Fibroblast of lung (primary cell): Measurements from ENCODE around the gene SLC22A23. TPM values are rescaled to one million over a fixed set of nuclear protein-coding genes. Genes with fewer than 3 reads are reported as not detected.

Source experiments
- DNase-seq, 2 donors: peaks; one replicate each; pipeline versions ENCODE4 v3.0.0 to v3.0.0-alpha.2; 2010; ENCODE audit warnings: low read depth in 2 of 2
- H2AFZ ChIP-seq: 2 replicates; pipeline ENCODE4 v1.5.1; 2012; ENCODE audit warnings: low read length, control low read depth, inconsistent platforms
- H3K27ac ChIP-seq: 2 replicates; pipeline ENCODE4 v1.5.1; 2011; ENCODE audit warnings: low read length, control low read depth; ENCODE audit not compliant: insufficient read depth
- H3K27me3 ChIP-seq: 2 replicates; pipeline ENCODE4 v1.5.1; 2011; ENCODE audit warnings: mild to moderate bottlenecking, low read length; ENCODE audit not compliant: control insufficient read depth, insufficient read depth
- H3K36me3 ChIP-seq: 2 replicates; pipeline ENCODE4 v1.5.1; 2011; ENCODE audit warnings: low read length; ENCODE audit not compliant: control insufficient read depth, insufficient read depth
- H3K4me1 ChIP-seq: 2 replicates; pipeline ENCODE4 v1.5.1; 2011; ENCODE audit warnings: low read length; ENCODE audit not compliant: control insufficient read depth, insufficient read depth; ENCODE audit errors: extremely low read depth
- H3K4me2 ChIP-seq: 2 replicates; pipeline ENCODE4 v1.5.1; 2011; ENCODE audit warnings: low read length, control low read depth; ENCODE audit not compliant: insufficient read depth; ENCODE audit errors: extremely low read depth
- H3K4me3 ChIP-seq, 4 experiments: fragments of 200-600 bp in 1 of 4; sonication (generic) in 1 of 4; replicated peaks in 1 of 4; 2 replicates each; pipeline ENCODE4 v1.5.1; 2011 to 2016; ENCODE audit warnings: low read length in 4 of 4, low read depth in 3 of 4, mild to moderate bottlenecking in 3 of 4, control low read depth in 2 of 4, inconsistent platforms in 1 of 4, mixed read lengths in 1 of 4; ENCODE audit not compliant: insufficient read depth in 1 of 4; ENCODE audit errors: control extremely low read depth in 1 of 4
- H3K79me2 ChIP-seq: 2 replicates; pipeline ENCODE4 v1.5.1; 2012; ENCODE audit warnings: mild to moderate bottlenecking, low read length, inconsistent platforms; ENCODE audit not compliant: control insufficient read depth, insufficient read depth
- H3K9ac ChIP-seq: 2 replicates; pipeline ENCODE4 v1.5.1; 2011; ENCODE audit warnings: mild to moderate bottlenecking, low read length, control low read depth; ENCODE audit not compliant: insufficient read depth
- H3K9me3 ChIP-seq: 2 replicates; pipeline ENCODE4 v1.5.1; 2012; ENCODE audit warnings: low read depth, low read length; ENCODE audit not compliant: control insufficient read depth, insufficient read depth
- H4K20me1 ChIP-seq: 2 replicates; pipeline ENCODE4 v1.5.1; 2011; ENCODE audit warnings: low read length; ENCODE audit not compliant: control insufficient read depth, insufficient read depth; ENCODE audit errors: extremely low read depth
- CTCF ChIP-seq, 2 donors: IDR thresholded peaks in 1 of 2; conservative IDR thresholded peaks in 1 of 2; 1 replicate in 1 of 2; 2 replicates in 1 of 2; pipeline ENCODE4 v1.5.1; 2011 to 2012; ENCODE audit warnings: low read length in 2 of 2, control low read depth in 1 of 2, inconsistent platforms in 1 of 2, low read depth in 1 of 2, mild to moderate bottlenecking in 1 of 2
- EZH2 ChIP-seq: IDR thresholded peaks from 2 replicates; pipeline ENCODE4 v1.5.1; 2012; ENCODE audit warnings: low read length, control low read depth, mild to moderate bottlenecking; ENCODE audit errors: missing control alignments
- polyA plus RNA-seq, 2 donors: library from polyadenylated mRNA; depleted of rRNA in 1 of 2; stranded (reverse) in 1 of 2; unstranded in 1 of 2; fragments of >200 nt; gene quantifications; 2 replicates each; pipeline ENCODE4 v1.2.1, GENCODE V29; 2011 to 2012; ENCODE audit warnings: missing spikeins in 1 of 2
- total RNA-seq: library from RNA; depleted of rRNA; stranded (reverse); fragments of >200 nt; gene quantifications from 2 replicates; pipeline ENCODE4 v1.2.1, GENCODE V29; 2014

The SLC22A23 gene
- total and polyA plus RNA-seq, 2 donors (not counting 1 experiment from before 2014, with no cell fraction given): 0.37 to 3.0 TPM

DNA sequence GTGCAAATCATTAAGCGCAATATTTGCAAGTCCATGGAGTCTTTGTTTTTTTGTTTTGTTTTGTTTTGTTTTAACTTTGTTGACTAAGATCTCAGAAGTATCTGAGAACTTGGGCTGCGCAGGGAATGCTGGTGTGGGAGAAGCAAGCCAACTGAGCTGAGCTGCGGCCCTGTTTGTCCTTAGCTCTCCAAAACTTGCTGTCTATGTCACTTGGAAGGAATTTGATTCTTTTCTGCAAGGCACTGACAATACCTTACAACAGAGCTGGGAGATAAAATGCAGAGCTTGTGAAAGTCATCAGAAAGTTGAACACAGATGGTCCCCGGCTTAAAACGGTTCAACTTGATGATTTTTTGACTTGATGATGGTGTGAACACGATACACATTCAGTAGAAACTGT, 5.4 kb downstream of the SLC22A23 start:
- Histone ChIP-seq H3K4me3 (no peak overlapping the region), H3K36me3 (no peaks in the 10 kb centered on the region), H3K4me1 (peaks cover 3% of the 10 kb centered on the region), H4K20me1 (no peaks in the 10 kb centered on the region), H3K9me3 (no peaks in the 10 kb centered on the region), H3K27me3 (peaks cover 16% of the 10 kb centered on the region), H2AFZ (no peak overlapping the region), H3K79me2 (no peaks in the 10 kb centered on the region), H3K27ac (no peak overlapping the region), H3K4me2 (no peak overlapping the region), H3K9ac (no peak overlapping the region)
- TF ChIP-seq EZH2 (no peak), CTCF (conservative IDR thresholded peaks at IDR 0.05 in 1 of 2, IDR thresholded peaks at IDR 0.05 in 1 of 2; ENCODE audit: low read depth in 1 of 2, low read length in 2 of 2) (no peak)
- DNase-seq: no peak

DNA sequence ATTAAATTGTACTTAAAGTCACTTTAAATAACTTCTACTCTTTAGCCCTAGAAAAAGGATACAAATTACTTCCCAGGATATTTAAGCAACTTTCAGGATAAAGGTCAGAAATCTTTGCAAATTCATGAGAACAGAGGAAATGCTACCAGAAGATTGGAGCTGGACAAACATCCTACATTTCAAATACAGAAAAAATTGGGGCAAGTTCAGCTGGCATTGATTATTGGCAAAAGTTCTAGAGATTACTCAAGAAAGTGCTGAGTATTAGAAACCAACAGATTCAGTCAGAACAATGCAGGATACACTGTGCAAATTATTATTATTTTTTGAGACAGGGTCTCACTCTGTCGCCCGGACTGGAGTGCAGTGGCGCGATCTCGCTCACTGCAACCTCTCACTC, 6.0 kb downstream of the SLC22A23 start:
- DNase-seq: no peak
- no peaks in the 10 kb centered on the region for H3K79me2 ChIP-seq

GRCh38 chr6:3449750-3450305, 7.0 kb downstream of the SLC22A23 start:
- Histone ChIP-seq H3K36me3 (no peaks in the 10 kb centered on the region), H4K20me1 (no peaks in the 10 kb centered on the region), H3K27me3 (peaks cover 6% of the 10 kb centered on the region), H3K9me3 (no peaks in the 10 kb centered on the region), H3K4me2 (no peak overlapping the region), H3K4me1 (no peaks in the 10 kb centered on the region), H3K27ac (no peak overlapping the region), H3K79me2 (no peaks in the 10 kb centered on the region), H3K4me3 (no peak overlapping the region), H3K9ac (no peak overlapping the region), H2AFZ (no peak overlapping the region)
- TF ChIP-seq EZH2 (no peak), CTCF (conservative IDR thresholded peaks at IDR 0.05 in 1 of 2, IDR thresholded peaks at IDR 0.05 in 1 of 2; ENCODE audit: low read depth in 1 of 2, low read length in 2 of 2) (no peak)
- DNase-seq: no peak

More for the DNA sequence above, 6.0 kb downstream of the SLC22A23 start:
- Histone ChIP-seq H3K4me3 (no peak overlapping the region), H3K4me2 (no peak overlapping the region), H3K9ac (no peak overlapping the region), H3K27me3 (peaks cover 16% of the 10 kb centered on the region), H3K9me3 (no peaks in the 10 kb centered on the region), H2AFZ (no peak overlapping the region), H4K20me1 (no peaks in the 10 kb centered on the region), H3K4me1 (peaks cover 3% of the 10 kb centered on the region), H3K27ac (no peak overlapping the region), H3K36me3 (no peaks in the 10 kb centered on the region)
- TF ChIP-seq CTCF (conservative IDR thresholded peaks at IDR 0.05 in 1 of 2, IDR thresholded peaks at IDR 0.05 in 1 of 2; ENCODE audit: low read depth in 1 of 2, low read length in 2 of 2) (no peak), EZH2 (no peak)
